GM21381 (cell line): Measurements from ENCODE around the gene STARD8.
"Not testable (repeated sequence)": the region's sequence is repeated elsewhere in the genome, so short reads cannot be mapped to it uniquely, and the experiment has no call there.

Experiments
- ATAC-seq: cut with Tn5 transposase; IDR thresholded peaks from one replicate; pipeline ENCODE4 v1.9.1; 2021; ENCODE audit warnings: mild to moderate bottlenecking, moderate library complexity; ENCODE audit not compliant: unreplicated experiment

Gene STARD8

GRCh38 chrX:68647156-68647957 lies at the start of gene STARD8:
Gene STARD8, plus strand, starts transcription at chrX:68647666. Its CDS starts 217 bp downstream, at chrX:68647883.
- ATAC-seq: no peak

GRCh38 chrX:68598841-68599240 lies 48.6 kb upstream of the STARD8 start:
- no peak for ATAC-seq

GRCh38 chrX:68599256-68600152 lies 48.0 kb upstream of the STARD8 start:
- ATAC-seq: no peak

- not testable (repeated sequence) for ATAC-seq
Measured at GRCh38 chrX:68604216-68604615, 43.2 kb upstream of the STARD8 start.

- not testable (repeated sequence) for ATAC-seq
Measured at GRCh38 chrX:68614733-68615132, 32.7 kb upstream of the STARD8 start.

- no peak for ATAC-seq
Measured at GRCh38 chrX:68627986-68628385, 19.5 kb upstream of the STARD8 start.

GRCh38 chrX:68629936-68630335 lies 17.5 kb upstream of the STARD8 start:
- ATAC-seq: not testable (repeated sequence)

GRCh38 chrX:68631336-68631735 lies 16.1 kb upstream of the STARD8 start:
- no peak for ATAC-seq

GRCh38 chrX:68632491-68632890 lies 15.0 kb upstream of the STARD8 start:
- ATAC-seq: no peak

- no peak for ATAC-seq
Measured at GRCh38 chrX:68633981-68634380, 13.5 kb upstream of the STARD8 start.

GRCh38 chrX:68634649-68635227 lies 12.7 kb upstream of the STARD8 start:
- no peak for ATAC-seq

- ATAC-seq: no peak
Measured at GRCh38 chrX:68640661-68641060, 6.8 kb upstream of the STARD8 start.

- ATAC-seq: no peak
Measured at GRCh38 chrX:68644861-68645260, 2.6 kb upstream of the STARD8 start.

- ATAC-seq: no peak
Measured at GRCh38 chrX:68646421-68646820, 1.0 kb upstream of the STARD8 start.

GRCh38 chrX:68648960-68649359 lies 1.5 kb downstream of the STARD8 start:
- ATAC-seq: no peak

GRCh38 chrX:68650491-68650890 lies 3.0 kb downstream of the STARD8 start:
- ATAC-seq: no peak

- no peak for ATAC-seq
Measured at GRCh38 chrX:68651110-68651509, 3.6 kb downstream of the STARD8 start.

- no peak for ATAC-seq
Measured at GRCh38 chrX:68652326-68653170, 5.1 kb downstream of the STARD8 start.

- no peak for ATAC-seq
Measured at GRCh38 chrX:68654693-68655092, 7.2 kb downstream of the STARD8 start.

GRCh38 chrX:68656473-68656872 lies 9.0 kb downstream of the STARD8 start:
- not testable (repeated sequence) for ATAC-seq

- no peak for ATAC-seq
Measured at GRCh38 chrX:68658530-68658929, 11.1 kb downstream of the STARD8 start.
